ENCODE results near the gene EFCAB14. TPM values are rescaled to one million over a fixed set of nuclear protein-coding genes. Genes with fewer than 3 reads are reported as not detected.

Gene EFCAB14
- total RNA-seq, 2 donors from 2014 or later = 86.5 to 97.0 TPM

- intact Hi-C loops (cut with DNase I) = loop anchor here in 1 of 2 donors (10.0 kb wide), 1 partner anchor 1177 kb away; no protein-coding TSS in a partner anchor
- DNase-seq (ENCODE audit: low spot score) = no peak
These were observed 26.7 kb downstream of the EFCAB14 start for GRCh38 chr1:46691997-46692790.

- intact Hi-C loops (cut with DNase I) = loop anchor here in 1 of 2 donors (10.0 kb wide), 1 partner anchor 1176 kb away; no protein-coding TSS in a partner anchor
- DNase-seq (ENCODE audit: low spot score) = no peak
These were observed 27.9 kb downstream of the EFCAB14 start for GRCh38 chr1:46690931-46691421.

GRCh38 chr1:46689897-46690296 lies 29.0 kb downstream of the EFCAB14 start:
- intact Hi-C loops (cut with DNase I) = loop anchor here in 1 of 2 donors (10.0 kb wide), 1 partner anchor 1175 kb away; no protein-coding TSS in a partner anchor

GRCh38 chr1:46689356-46689755 lies 29.6 kb downstream of the EFCAB14 start:
- DNase-seq (ENCODE audit: low spot score) = no peak
- intact Hi-C loops (cut with DNase I) = no loop called here

More at GRCh38 chr1:46689897-46690296, 29.0 kb downstream of the EFCAB14 start:
- DNase-seq (ENCODE audit: low spot score) = no peak

GRCh38 chr1:46687921-46688509 lies 30.9 kb downstream of the EFCAB14 start:
- DNase-seq (ENCODE audit: low spot score) = no peak
- intact Hi-C loops (cut with DNase I) = no loop called here

- DNase-seq (ENCODE audit: low spot score) = peak; percentile 88
- intact Hi-C loops (cut with DNase I) = no loop called here
These were observed 31.7 kb downstream of the EFCAB14 start for GRCh38 chr1:46687093-46687659.

GRCh38 chr1:46686255-46686654 lies 32.7 kb downstream of the EFCAB14 start:
- no peak for DNase-seq (ENCODE audit: low spot score)
- intact Hi-C loops (cut with DNase I) = no loop called here

GRCh38 chr1:46684670-46685069 lies 34.2 kb downstream of the EFCAB14 start:
- no peak for DNase-seq (ENCODE audit: low spot score)
- intact Hi-C loops (cut with DNase I) = no loop called here

- DNase-seq (ENCODE audit: low spot score) = no peak
- intact Hi-C loops (cut with DNase I) = no loop called here
These were observed 36.9 kb downstream of the EFCAB14 start for GRCh38 chr1:46682064-46682463.

GRCh38 chr1:46681333-46682034 lies 37.4 kb downstream of the EFCAB14 start:
- no peak for DNase-seq (ENCODE audit: low spot score)
- intact Hi-C loops (cut with DNase I) = no loop called here

- no peak for DNase-seq (ENCODE audit: low spot score)
- intact Hi-C loops (cut with DNase I) = no loop called here
These were observed 38.9 kb downstream of the EFCAB14 start for GRCh38 chr1:46679789-46680573.

- intact Hi-C loops (cut with DNase I) = no loop called here
- no peak for DNase-seq (ENCODE audit: low spot score)
These were observed 41.6 kb downstream of the EFCAB14 start for GRCh38 chr1:46677339-46677738.

- no peak for DNase-seq (ENCODE audit: low spot score)
- intact Hi-C loops (cut with DNase I) = no loop called here
These were observed 42.4 kb downstream of the EFCAB14 start for GRCh38 chr1:46676531-46676930.

GRCh38 chr1:46675549-46676314 lies 43.2 kb downstream of the EFCAB14 start:
- intact Hi-C loops (cut with DNase I) = no loop called here
- DNase-seq (ENCODE audit: low spot score) = no peak

GRCh38 chr1:46673749-46674182 lies 45.1 kb downstream of the EFCAB14 start:
- DNase-seq (ENCODE audit: low spot score) = no peak
- intact Hi-C loops (cut with DNase I) = no loop called here

- intact Hi-C loops (cut with DNase I) = no loop called here
- no peak for DNase-seq (ENCODE audit: low spot score)
These were observed 46.2 kb downstream of the EFCAB14 start for GRCh38 chr1:46672696-46673095.

- no peak for DNase-seq (ENCODE audit: low spot score)
- intact Hi-C loops (cut with DNase I) = no loop called here
These were observed 47.4 kb downstream of the EFCAB14 start, which contains the start of gene TEX38 for GRCh38 chr1:46671554-46671953. TSS of gene TEX38 (plus strand) at chr1:46671854. CDS start at chr1:46671935, 81 bp downstream.

- no peak for DNase-seq (ENCODE audit: low spot score)
- intact Hi-C loops (cut with DNase I) = no loop called here
These were observed 48.8 kb downstream of the EFCAB14 start for GRCh38 chr1:46670134-46670533.

All from posterior vena cava (tissue), 2 donors.